ENCODE measurements around the gene ERBB4.
"Not testable (repeated sequence)": the region's sequence is repeated elsewhere in the genome, so short reads cannot be mapped to it uniquely, and the experiment has no call there.

Gene ERBB4

GRCh38 chr2:211722928-211723327, 815.7 kb downstream of the ERBB4 start:
- DNase-seq (ENCODE audit: extremely low read depth, low read depth), result no peak

DNA sequence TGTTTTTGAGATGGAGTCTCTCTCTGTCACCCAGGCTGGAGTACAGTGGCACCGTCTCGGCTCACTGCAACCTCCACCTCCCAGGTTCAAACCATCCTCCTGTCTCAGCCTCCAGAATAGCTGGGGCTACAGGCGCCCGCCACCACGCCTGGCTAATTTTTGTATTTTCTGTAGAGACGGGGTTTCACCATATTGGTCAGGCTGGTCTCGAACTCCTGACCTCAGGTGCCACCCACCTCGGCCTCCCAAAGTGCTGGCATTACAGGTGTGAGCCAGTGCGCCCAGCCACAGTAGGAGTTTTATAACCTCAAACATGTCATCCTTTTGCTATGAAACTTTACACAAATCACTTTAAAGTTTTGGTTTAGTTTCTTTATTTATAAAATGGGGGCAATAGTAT, 816.7 kb downstream of the ERBB4 start:
- not testable (repeated sequence) for DNase-seq (ENCODE audit: extremely low read depth, low read depth)

More at GRCh38 chr2:211722928-211723327, 815.7 kb downstream of the ERBB4 start:
- no peak for TF ChIP-seq CTCF (IDR thresholded peaks at IDR 0.05; ENCODE audit: low read depth, low read length)

GRCh38 chr2:211709389-211709788, 829.2 kb downstream of the ERBB4 start:
- TF ChIP-seq CTCF (IDR thresholded peaks at IDR 0.05; ENCODE audit: low read depth, low read length), result no peak
- no peak for DNase-seq (ENCODE audit: extremely low read depth, low read depth)

GRCh38 chr2:211692689-211693088, 845.9 kb downstream of the ERBB4 start:
- DNase-seq (ENCODE audit: extremely low read depth, low read depth), result no peak
- no peak for TF ChIP-seq CTCF (IDR thresholded peaks at IDR 0.05; ENCODE audit: low read depth, low read length)

GRCh38 chr2:211690736-211691135, 847.9 kb downstream of the ERBB4 start:
- TF ChIP-seq CTCF (IDR thresholded peaks at IDR 0.05; ENCODE audit: low read depth, low read length), result no peak
- DNase-seq (ENCODE audit: extremely low read depth, low read depth), result no peak

DNA sequence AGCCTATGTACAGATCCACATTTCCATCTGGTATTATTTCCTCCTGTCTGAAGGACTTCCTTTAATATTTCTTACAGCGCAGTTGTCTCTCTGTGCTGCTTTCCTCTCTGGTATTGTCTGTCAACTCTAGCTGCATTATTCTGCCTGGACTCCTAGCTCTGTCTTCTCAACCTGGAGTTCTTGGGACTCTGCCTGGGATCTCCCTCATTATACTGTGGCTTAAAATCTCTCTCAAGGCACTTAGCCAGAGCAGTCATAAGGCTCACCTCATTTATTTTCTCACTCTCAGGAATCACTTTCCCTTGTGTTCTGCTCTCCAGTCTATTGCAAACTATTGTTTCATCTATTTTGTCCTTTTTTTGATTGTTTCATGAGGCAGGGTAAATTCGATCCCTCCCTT, 850.4 kb downstream of the ERBB4 start:
- no peak for TF ChIP-seq CTCF (IDR thresholded peaks at IDR 0.05; ENCODE audit: low read depth, low read length)
- no peak for DNase-seq (ENCODE audit: extremely low read depth, low read depth)

- no peak for TF ChIP-seq CTCF (IDR thresholded peaks at IDR 0.05; ENCODE audit: low read depth, low read length)
- DNase-seq (ENCODE audit: extremely low read depth, low read depth), result no peak
Measured at GRCh38 chr2:211674715-211675114, 863.9 kb downstream of the ERBB4 start.

DNA sequence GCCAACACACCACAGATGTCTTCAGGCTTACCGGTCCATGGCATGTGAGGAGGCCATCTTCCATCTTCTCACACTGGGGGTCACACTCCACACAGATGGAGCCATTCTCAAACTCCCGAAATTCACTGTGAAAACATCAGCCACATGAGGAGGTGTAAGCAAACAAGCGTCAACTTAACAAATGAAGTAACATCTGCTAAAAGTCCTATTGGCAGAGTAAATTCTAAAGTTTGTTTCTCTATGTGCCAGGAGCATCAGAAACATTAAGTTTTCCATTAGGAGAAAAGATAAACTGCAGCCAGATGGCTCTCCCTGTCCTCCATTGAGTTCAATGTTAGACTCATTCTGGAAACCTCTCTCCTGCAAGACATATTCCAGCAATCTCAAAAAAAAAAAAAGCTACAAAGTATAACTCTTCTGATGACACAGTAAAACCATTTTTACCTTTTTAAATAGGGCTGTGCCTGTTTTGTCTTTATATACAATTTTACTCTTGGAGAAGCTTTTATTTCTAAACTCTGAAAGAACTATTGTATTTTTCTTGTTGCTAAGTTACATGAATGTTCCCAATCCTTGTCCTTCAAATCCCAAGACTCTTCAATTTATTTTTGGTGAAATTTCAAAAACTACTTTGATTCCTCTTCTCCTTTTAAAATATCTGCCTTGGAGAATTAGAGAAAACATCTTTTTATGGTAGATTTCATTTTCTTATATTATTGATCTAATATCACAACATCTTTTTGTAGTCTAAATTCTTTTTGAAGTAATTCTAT, 865.3 kb downstream of the ERBB4 start:
- no peak for TF ChIP-seq CTCF (IDR thresholded peaks at IDR 0.05; ENCODE audit: low read depth, low read length)

More for the DNA sequence above, 865.3 kb downstream of the ERBB4 start:
- no peak for DNase-seq (ENCODE audit: extremely low read depth, low read depth)

All from AG09319 (cell line).